ENCODE data around the gene NCKAP5.

Gene NCKAP5

GRCh38 chr2:133092571-133092970 is 475.7 kb downstream of the NCKAP5 start:
- Mint-ChIP-seq H3K9me3 (peaks cover 13% of the 10 kb centered on the region), H3K4me3 (no peak overlapping the region), H3K4me1 (no peaks in the 10 kb centered on the region), H3K36me3 (ENCODE audit: low read depth) (no peaks in the 10 kb centered on the region), H3K27me3 (no peaks in the 10 kb centered on the region), H3K27ac (no peak overlapping the region)
- DNase-seq (no peak), ATAC-seq (no peak)

- no peak for ATAC-seq
- no peak for DNase-seq
- Mint-ChIP-seq H3K4me3 (no peak overlapping the region), H3K4me1 (no peaks in the 10 kb centered on the region), H3K27me3 (no peaks in the 10 kb centered on the region), H3K9me3 (peaks cover 11% of the 10 kb centered on the region), H3K36me3 (ENCODE audit: low read depth) (no peaks in the 10 kb centered on the region), H3K27ac (no peak overlapping the region)
Measured at GRCh38 chr2:133090358-133090757, 477.9 kb downstream of the NCKAP5 start.

- H3K27ac Mint-ChIP-seq: no peak overlapping the region
- no peaks in the 10 kb centered on the region for H3K4me1 Mint-ChIP-seq
- DNase-seq: no peak
- H3K36me3 Mint-ChIP-seq (ENCODE audit: low read depth): no peaks in the 10 kb centered on the region
- H3K27me3 Mint-ChIP-seq: no peaks in the 10 kb centered on the region
- no peak overlapping the region for H3K4me3 Mint-ChIP-seq
- no peak for ATAC-seq
- H3K9me3 Mint-ChIP-seq: peaks cover 11% of the 10 kb centered on the region
Measured at GRCh38 chr2:133086176-133086575, 482.1 kb downstream of the NCKAP5 start.

GRCh38 chr2:133085646-133086045 is 482.6 kb downstream of the NCKAP5 start:
- Mint-ChIP-seq H3K4me1 (no peaks in the 10 kb centered on the region), H3K36me3 (ENCODE audit: low read depth) (no peaks in the 10 kb centered on the region), H3K27me3 (no peaks in the 10 kb centered on the region), H3K27ac (no peak overlapping the region), H3K9me3 (peaks cover 11% of the 10 kb centered on the region), H3K4me3 (no peak overlapping the region)
- DNase-seq (no peak), ATAC-seq (no peak)

GRCh38 chr2:133082034-133082433 is 486.2 kb downstream of the NCKAP5 start:
- Mint-ChIP-seq H3K9me3 (no peaks in the 10 kb centered on the region), H3K27me3 (no peaks in the 10 kb centered on the region), H3K36me3 (ENCODE audit: low read depth) (no peaks in the 10 kb centered on the region), H3K4me1 (no peaks in the 10 kb centered on the region), H3K27ac (no peak overlapping the region), H3K4me3 (no peak overlapping the region)
- DNase-seq (no peak), ATAC-seq (no peak)

- no peak for DNase-seq
- no peak overlapping the region for H3K27ac Mint-ChIP-seq
- H3K4me3 Mint-ChIP-seq: no peak overlapping the region
- H3K36me3 Mint-ChIP-seq (ENCODE audit: low read depth): no peaks in the 10 kb centered on the region
- no peaks in the 10 kb centered on the region for H3K27me3 Mint-ChIP-seq
- no peak for ATAC-seq
- H3K4me1 Mint-ChIP-seq: no peaks in the 10 kb centered on the region
- H3K9me3 Mint-ChIP-seq: no peaks in the 10 kb centered on the region
Measured at GRCh38 chr2:133080822-133081221, 487.4 kb downstream of the NCKAP5 start.

DNA sequence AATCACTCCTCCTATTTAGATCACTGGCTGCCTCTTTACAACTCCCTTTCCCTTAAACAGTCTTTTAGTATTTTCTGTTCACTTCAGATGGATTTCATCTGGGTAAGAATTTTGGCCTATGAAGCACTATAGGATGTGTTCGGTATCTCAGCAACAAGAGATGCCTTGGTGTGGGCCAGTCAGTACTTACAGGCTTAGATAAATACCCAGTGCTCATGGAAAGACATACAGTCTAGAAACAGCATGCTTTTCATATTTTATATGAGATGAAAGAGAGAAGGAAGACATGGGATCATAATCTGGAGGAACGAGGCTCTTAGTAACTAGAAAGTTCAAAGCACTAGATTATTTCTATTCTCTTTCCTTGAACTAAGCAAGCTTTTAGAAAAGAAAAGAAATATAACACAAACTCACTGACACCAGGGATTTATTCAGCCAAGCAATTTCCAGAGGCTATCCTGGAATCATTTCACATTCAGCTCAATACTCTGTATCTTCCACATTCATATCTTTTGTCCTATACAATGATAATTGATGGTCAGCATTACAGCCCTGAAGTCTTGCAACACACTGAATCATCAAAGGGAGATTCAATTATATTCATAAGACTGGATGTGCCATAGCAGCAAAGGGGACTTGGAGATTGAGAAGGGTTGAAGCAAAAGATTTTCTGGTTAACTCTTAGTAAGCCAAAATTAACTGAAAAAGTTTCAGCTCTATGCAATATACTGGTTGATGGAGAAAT is 489.4 kb downstream of the NCKAP5 start:
- ATAC-seq (no peak), DNase-seq (no peak)
- Mint-ChIP-seq H3K36me3 (ENCODE audit: low read depth) (no peaks in the 10 kb centered on the region), H3K27ac (no peak overlapping the region), H3K9me3 (no peaks in the 10 kb centered on the region), H3K4me1 (no peaks in the 10 kb centered on the region), H3K27me3 (no peaks in the 10 kb centered on the region), H3K4me3 (no peak overlapping the region)

- DNase-seq (no peak), ATAC-seq (no peak)
- H3K9me3 Mint-ChIP-seq: peaks cover under 1% of the 10 kb centered on the region
- no peaks in the 10 kb centered on the region for H3K36me3 Mint-ChIP-seq (ENCODE audit: low read depth)
- H3K4me1 Mint-ChIP-seq: no peaks in the 10 kb centered on the region
- H3K27me3 Mint-ChIP-seq: no peaks in the 10 kb centered on the region
- no peak overlapping the region for H3K4me3 Mint-ChIP-seq
- no peak overlapping the region for H3K27ac Mint-ChIP-seq
Measured at GRCh38 chr2:133077269-133077822, 490.9 kb downstream of the NCKAP5 start.

GRCh38 chr2:133072837-133073694 is 495.2 kb downstream of the NCKAP5 start:
- Mint-ChIP-seq H3K27me3 (no peaks in the 10 kb centered on the region), H3K4me3 (no peak overlapping the region), H3K36me3 (ENCODE audit: low read depth) (no peaks in the 10 kb centered on the region), H3K4me1 (no peaks in the 10 kb centered on the region), H3K9me3 (peaks cover 10% of the 10 kb centered on the region), H3K27ac (no peak overlapping the region)
- DNase-seq (no peak), ATAC-seq (no peak)

- Mint-ChIP-seq H3K4me3 (no peak overlapping the region), H3K27me3 (no peaks in the 10 kb centered on the region), H3K4me1 (no peaks in the 10 kb centered on the region), H3K27ac (no peak overlapping the region), H3K36me3 (ENCODE audit: low read depth) (no peaks in the 10 kb centered on the region), H3K9me3 (no peaks in the 10 kb centered on the region)
- DNase-seq (no peak), ATAC-seq (no peak)
Measured at GRCh38 chr2:133063775-133064174, 504.5 kb downstream of the NCKAP5 start.

DNA sequence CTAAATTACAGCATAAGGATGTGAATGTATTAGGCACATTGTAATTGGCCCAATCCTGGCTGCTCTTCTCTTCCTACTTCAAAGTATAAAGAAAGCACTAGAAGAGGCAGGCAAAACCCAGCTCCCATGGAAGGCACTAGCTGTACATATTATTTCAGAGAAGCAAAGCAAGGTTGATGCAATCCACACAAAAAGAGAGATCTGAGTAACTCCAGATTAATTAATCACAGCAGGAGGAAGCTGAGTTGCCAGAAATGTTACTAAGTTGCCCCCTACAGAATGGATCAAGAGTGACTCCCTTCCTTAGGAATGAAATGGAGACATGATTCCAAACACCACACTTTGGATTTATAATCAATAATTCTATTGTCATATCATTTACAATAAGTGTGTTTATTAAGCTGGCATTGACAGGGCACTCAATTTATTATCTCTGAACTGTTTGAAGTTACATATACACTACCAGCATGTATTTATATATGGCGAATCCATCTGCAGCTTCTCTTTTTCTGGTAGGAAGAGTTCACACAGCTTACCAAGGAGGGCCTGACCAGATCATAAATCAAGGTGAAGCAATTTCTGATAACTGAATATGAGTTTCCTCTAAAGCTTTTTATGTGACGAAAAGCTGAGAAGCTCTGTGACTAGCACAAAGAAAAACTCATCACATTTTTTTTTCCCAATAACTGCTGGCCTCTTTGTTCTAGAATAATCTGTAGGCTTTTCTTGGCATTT is 505.2 kb downstream of the NCKAP5 start:
- H3K36me3 Mint-ChIP-seq (ENCODE audit: low read depth): no peaks in the 10 kb centered on the region
- H3K9me3 Mint-ChIP-seq: no peaks in the 10 kb centered on the region
- no peak overlapping the region for H3K4me3 Mint-ChIP-seq
- ATAC-seq: no peak
- no peaks in the 10 kb centered on the region for H3K27me3 Mint-ChIP-seq
- H3K27ac Mint-ChIP-seq: no peak overlapping the region
- DNase-seq: no peak
- H3K4me1 Mint-ChIP-seq: no peaks in the 10 kb centered on the region

DNA sequence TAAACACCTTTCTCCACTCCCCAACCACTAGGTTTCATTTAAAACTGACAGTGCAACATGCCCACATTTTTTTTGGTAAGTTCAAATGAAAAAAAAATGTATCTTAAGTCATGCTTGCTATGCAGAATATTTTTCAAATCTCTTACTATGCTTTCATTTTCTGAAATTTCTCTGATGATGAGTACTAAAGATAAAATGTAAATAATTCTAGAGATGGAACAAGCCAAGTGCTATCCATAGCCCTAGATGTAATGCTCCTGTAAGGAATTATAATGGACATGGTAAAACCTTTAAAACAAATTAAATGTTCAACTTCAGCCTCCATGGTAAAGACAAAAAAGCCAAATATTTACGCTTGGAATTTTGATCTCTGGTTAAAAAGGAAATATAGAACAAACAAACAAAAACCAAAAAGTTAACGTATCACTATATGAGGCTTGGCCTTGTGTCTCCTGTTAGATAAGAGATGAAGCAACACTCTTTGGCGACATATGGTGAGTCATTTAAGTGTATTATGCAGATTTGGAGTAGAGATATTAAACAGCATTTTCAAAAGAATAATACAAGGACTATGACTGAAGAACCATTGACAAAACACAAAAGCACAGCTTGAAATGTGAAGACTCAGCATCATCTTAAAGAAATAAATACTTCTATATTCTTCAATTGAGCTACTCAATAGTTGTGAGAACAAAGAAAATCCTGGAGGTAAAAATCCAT is 506.2 kb downstream of the NCKAP5 start:
- DNase-seq (no peak), ATAC-seq (no peak)
- H3K27me3 Mint-ChIP-seq: no peaks in the 10 kb centered on the region
- no peaks in the 10 kb centered on the region for H3K9me3 Mint-ChIP-seq
- no peak overlapping the region for H3K27ac Mint-ChIP-seq
- no peaks in the 10 kb centered on the region for H3K4me1 Mint-ChIP-seq
- H3K36me3 Mint-ChIP-seq (ENCODE audit: low read depth): no peaks in the 10 kb centered on the region
- H3K4me3 Mint-ChIP-seq: no peak overlapping the region

- ATAC-seq (no peak), DNase-seq (no peak)
- no peak overlapping the region for H3K27ac Mint-ChIP-seq
- no peaks in the 10 kb centered on the region for H3K9me3 Mint-ChIP-seq
- H3K27me3 Mint-ChIP-seq: no peaks in the 10 kb centered on the region
- H3K36me3 Mint-ChIP-seq (ENCODE audit: low read depth): no peaks in the 10 kb centered on the region
- H3K4me1 Mint-ChIP-seq: no peaks in the 10 kb centered on the region
- H3K4me3 Mint-ChIP-seq: no peak overlapping the region
Measured at GRCh38 chr2:133054297-133054696, 514.0 kb downstream of the NCKAP5 start.

DNA sequence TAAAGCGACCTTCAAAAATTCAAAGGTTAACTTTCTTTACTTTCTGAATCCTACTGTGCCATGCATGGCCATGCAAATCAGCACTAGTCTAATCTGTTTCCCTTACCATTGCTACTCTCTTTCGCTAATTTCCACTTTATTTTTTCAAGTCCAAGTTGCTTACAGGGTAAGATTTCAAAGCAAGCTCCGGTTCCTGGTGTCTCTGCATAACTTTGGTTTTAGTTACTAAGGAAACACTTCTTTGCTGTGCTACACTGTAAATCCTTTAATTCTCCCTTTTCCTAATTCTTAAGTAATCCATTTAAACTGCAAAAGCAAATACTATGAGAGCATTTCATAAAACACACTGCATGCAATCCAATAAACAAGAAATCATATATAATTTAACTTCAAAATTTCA is 514.7 kb downstream of the NCKAP5 start:
- H3K27me3 Mint-ChIP-seq: no peaks in the 10 kb centered on the region
- H3K4me3 Mint-ChIP-seq: no peak overlapping the region
- no peak overlapping the region for H3K27ac Mint-ChIP-seq
- H3K9me3 Mint-ChIP-seq: no peaks in the 10 kb centered on the region
- DNase-seq (no peak), ATAC-seq (no peak)
- H3K36me3 Mint-ChIP-seq (ENCODE audit: low read depth): no peaks in the 10 kb centered on the region
- no peaks in the 10 kb centered on the region for H3K4me1 Mint-ChIP-seq

Data from activated naive CD8-positive, alpha-beta T cell treated with anti-CD3 and anti-CD28 coated beads, Interleukin-2, amount 50 U/mL, for 24 hours (primary cell).